Testis (tissue), 2 donors: ENCODE measurements around the gene SVIL.

ENCODE experiments used
- CTCF ChIP-seq, 3 experiments: fragments of 450-650 bp in 2 of 3; fragments of 200-600 bp in 1 of 3; sonication (generic) in 1 of 3; IDR thresholded peaks; one replicate each; pipeline ENCODE4 v1.5.1; 2016 to 2019; ENCODE audit warnings: antibody characterized with exemption in 3 of 3, mild to moderate bottlenecking in 2 of 3, moderate library complexity in 1 of 3
- POLR2A ChIP-seq: fragments of 450-650 bp; IDR thresholded peaks from one replicate; pipeline ENCODE4 v1.6.1; 2017; ENCODE audit warnings: antibody characterized with exemption, mild to moderate bottlenecking, moderate library complexity

- TF ChIP-seq POLR2A (no peak), CTCF (IDR thresholded peaks at IDR 0.05) (no peak)
Measured at GRCh38 chr10:29411666-29412315, 223.0 kb downstream of the SVIL start.
